ENCODE measurements around the gene TRA2B.
A peak's percentile ranks its signal among the peaks of the same experiment; 100 is the strongest.

Gene TRA2B

DNA sequence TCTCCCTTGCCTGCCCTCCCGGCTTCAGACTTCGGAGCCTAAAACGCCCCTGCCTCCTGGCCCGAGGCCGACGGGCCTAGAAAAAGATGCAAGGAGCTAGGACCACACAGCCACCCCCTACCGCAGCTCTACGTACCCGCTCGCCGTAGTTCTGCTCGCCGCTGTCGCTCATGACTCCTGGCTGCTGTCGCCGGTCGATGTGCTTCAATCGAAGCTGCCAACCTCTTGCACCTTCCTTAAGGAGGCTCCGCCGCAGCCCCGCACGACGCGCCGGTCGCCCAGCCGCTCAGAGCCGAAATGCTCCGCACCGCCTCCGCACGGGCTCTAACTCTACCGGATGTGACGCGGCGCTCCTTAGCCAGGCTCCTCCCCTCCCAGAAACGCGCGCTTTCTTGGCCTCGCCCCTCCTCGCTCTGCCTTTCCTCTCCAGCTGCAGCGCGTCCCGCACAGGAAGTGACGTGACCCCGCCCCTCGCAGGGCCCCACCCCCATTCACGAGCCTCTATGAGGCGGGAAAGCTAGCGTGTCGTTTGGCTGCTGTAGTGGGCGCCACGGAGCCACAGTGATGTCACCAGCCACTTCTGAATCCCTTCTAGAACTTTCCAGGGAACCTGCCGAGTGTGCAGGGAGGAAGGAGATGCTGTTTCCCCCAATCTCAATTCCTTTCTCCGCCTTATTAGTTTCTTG, at the start of gene TRA2B:
Gene TRA2B (minus strand): TSS at position 326 of the 686 bp plus-strand sequence. CDS start 154 bp downstream, at position 172.
- DNase-seq (ENCODE audit: low spot score), result peak; percentile 98

DNA sequence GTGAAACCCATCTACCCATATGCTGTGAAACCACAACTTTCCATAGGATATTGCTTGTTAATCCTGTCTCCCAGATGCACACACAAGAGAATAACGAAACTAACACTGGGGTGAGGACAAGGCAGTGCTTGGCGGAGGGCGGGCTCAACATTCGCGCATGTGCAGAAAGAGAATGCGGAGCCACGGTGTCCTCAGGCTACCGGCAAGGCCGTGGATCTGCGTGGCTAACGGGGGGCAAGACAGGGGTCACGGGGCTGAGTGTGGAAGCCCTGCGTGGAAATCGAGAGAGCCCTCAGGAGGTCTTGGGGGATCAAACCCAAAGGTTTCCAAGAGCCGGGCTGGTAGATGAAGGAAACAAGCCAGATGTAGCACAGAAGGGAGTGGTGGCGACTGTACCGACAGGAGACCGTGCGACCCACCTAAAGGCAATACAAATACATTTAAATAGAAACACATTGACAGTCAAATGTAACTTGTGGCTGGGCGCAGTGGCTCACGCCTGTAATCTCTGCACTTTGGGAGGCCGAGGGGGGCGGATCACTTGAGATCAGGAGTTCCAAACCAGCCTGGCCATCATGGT, 48.5 kb upstream of the TRA2B start:
- DNase-seq (ENCODE audit: low spot score), result no peak

DNA sequence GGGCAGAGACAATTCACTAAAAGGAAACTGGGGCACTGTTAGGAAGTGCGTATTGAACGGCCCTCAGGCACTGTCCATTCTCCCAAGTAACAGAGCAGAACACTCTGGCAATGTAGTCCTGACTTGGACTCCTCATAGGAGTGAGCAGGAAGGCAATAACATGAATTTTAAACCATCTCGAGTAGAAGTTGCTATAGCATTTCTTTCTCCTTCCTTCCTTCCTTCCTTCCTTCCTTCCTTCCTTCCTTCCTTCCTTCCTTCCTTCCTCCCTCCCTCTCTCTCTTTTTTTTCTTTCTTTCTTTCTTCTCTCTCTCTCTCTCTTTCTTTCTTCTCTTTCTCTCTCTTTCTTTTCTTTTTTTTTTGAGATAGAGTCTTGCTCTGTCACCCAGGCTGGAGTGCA, 46.4 kb upstream of the TRA2B start:
- DNase-seq (ENCODE audit: low spot score), result no peak

DNA sequence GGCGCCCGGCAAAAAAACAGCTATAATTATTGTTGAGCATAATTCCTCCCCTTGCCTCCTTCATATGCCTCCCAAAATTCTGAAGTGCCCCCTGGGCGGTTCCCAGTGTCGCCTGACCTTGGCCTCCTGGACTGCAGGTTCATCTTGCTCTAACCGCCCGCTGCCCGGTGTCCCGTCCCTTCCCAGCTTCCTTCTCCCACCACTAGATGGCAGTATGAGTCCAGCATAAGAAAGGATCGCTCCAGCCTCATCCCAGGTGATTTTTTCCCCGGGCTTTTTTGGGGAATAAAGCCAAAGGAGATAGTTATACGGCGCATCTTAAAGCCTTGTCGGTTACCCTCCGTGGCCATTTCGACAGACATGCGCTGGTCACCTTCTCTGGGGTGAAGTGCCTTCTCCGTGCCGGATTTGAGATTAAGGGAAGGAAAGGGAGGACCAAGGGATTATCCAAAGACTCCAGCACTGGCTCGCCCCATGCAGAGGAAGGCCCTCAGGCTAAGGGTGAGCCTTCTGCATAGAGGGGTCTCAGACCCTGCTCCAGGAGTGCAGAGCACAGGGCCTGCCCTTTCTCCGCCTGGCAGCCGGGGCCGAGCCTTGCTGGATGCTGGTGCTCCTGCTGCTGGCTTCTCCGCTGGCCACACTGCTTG, 45.8 kb upstream of the TRA2B start:
- peak; percentile 87 for DNase-seq (ENCODE audit: low spot score)

DNA sequence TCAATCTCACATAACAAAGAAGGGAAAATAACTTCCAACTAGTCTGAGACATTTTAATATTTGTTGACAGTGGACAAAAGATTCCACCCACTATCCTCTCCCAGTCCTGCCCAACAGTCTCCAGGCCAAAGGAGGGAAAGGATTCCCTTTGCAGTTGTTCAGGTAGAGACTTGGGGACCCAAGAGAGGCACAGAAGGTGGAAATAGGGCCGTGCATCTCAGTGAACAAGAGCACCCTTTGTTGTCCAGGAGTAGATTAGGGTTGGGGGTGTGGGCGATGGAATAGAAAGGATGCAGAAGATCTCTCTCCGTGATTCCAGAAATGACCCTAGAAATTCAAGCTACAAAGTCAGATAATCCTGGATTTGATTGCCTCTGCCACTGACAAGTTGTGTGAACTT, 44.8 kb upstream of the TRA2B start:
- DNase-seq (ENCODE audit: low spot score), result no peak

DNA sequence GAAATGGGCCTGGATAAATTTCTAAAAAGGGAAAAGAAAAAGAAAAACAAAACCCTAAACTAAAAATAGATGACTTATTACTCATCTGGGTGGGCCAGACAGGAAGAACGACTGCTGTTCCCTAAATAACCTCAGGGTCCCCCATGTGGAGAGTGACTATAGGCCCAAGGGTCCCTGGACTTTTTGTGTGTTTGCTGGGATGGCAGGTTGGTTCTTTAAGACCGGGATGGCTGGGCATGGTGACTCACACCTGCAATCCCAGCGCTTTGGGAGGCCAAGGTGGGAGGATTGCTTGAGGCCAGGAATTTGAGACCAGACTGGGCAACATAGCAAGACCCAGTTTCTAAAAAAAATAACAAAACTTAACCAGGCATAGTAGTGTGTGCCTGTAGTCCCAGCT, 43.8 kb upstream of the TRA2B start:
- no peak for DNase-seq (ENCODE audit: low spot score)

DNA sequence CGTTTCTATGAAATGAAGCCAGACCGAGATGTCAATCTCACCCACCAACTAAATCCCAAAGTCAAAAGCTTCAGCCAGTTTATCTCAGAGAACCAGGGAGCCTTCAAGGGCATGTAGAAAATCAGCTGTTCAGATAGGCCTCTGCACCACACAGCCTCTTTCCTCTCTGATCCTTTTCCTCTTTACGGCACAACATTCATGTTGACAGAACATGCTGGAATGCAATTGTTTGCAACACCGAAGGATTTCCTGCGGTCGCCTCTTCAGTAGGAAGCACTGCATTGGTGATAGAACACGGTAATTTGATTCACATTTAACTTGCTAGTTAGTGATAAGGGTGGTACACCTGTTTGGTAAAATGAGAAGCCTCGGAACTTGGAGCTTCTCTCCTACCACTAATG, 41.9 kb upstream of the TRA2B start:
- no peak for DNase-seq (ENCODE audit: low spot score)

DNA sequence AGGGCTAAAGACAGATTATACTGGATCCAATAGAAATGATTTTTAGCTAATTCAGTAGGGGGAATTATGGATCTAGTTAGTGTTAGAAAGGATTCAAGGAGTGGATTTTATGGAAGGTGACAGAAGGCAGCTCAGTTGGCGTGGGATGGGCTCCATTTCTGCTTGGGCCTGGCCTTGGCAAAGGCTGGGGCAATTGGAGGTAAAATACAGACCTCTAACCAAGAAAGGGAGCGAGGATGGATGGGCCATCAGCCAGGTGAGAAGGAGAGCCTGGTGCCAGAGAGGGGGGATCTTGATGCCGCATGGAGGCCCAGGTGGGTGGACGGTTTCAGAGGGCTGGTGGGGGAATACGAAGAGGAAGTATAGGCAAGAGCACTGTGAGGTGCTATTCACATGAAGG, 40.7 kb upstream of the TRA2B start:
- DNase-seq (ENCODE audit: low spot score), result no peak

DNA sequence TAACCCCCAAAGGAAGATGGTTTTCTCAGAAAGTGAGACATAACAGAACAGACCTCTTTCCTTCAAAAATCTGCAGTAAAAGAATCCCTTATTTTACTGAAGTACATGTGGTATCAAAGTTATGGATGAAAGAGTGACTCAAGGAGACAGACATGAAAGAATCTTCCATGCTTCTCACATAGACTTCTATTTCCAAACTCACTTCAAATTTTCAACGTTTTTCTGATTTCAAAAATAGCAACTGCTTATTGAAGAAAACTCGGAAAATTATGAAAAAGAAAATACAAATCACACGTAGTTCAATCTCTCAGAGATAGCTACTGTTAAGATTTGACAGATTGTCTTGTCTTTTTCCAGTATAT, 39.8 kb upstream of the TRA2B start:
- DNase-seq (ENCODE audit: low spot score), result no peak

DNA sequence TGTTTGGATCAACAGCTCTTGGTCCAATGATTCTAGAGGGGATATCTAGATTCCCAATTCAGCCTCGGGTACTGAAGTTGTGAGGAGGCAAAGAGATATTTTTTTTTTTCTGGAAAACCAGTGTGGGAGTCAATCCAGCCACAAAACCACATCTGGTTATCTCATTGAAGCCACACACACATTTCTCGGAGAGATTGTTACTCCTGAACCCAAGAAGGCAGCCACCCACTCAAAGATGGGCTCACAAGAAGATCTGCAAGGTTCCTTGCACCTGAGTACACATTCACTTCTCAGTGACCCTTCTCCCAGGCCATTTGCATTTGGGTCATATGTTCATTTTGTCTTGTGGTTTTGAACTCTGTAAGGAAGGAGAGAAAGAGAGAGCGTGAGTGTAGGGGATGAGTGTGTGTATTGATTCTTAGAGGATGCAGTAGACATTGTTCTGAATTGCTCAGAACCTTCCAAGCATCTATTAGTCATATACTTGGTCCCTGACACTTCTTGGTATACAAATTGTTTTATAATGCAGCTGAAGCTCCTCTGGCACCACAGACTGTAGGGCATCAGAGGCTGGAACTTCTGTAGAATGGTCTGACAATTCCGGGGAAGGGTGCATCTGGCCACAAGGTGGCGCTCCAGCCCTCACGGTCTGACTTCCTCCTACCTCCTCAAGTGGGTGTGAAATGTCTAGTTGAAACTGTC, 39.3 kb upstream of the TRA2B start:
- DNase-seq (ENCODE audit: low spot score), result peak; percentile 82

DNA sequence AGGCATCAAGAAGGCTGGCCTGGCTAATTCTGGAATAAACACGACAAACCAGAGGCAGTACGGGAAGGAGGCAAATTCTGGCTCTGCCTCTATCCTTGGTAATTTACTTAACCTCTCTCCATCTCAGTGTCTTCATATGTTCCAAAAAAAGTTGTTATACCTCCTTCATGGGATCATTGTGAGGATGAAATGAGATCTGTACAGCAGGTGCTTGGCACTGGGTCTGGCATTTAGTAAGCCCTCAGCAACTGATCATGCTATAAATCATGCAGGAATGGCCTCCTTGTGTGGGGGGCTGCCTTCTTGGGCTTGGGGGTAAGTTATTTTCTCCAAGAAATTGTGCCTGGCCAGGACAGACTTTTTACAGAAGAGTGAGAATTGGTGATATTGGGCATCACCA, 38.3 kb upstream of the TRA2B start:
- DNase-seq (ENCODE audit: low spot score), result no peak

DNA sequence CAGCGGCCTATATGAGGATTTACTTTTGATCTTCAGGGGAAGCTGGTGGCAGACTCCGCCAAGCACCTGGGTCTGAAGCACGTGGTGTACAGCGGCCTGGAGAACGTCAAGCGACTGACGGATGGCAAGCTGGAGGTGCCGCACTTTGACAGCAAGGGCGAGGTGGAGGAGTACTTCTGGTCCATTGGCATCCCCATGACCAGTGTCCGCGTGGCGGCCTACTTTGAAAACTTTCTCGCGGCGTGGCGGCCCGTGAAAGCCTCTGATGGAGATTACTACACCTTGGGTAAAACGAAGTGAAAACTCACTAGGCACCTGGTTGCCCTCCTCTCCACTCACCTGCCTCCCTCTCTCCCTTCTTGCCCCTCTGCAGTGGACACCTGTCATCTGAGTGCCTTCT, 33.8 kb upstream of the TRA2B start:
- DNase-seq (ENCODE audit: low spot score), result no peak

DNA sequence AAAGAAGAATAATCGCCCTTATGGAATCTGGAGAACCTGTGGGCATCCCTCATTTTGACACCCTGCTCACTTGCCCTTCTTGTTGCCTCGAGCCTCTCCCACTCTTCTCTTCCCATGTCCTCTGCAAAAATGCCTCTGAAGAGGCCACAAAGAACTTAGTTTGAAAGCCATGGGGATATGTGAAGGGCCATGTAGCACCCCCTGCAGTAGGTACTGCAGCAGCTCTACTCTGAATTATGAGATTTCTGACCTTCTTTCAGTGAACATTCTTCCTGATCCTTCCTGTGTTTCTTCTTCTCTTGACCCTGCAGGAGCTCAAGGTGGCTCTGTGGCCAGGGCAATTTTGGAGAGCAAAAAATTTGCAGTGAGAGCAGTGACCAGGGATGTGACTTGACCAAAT, 30.4 kb upstream of the TRA2B start:
- DNase-seq (ENCODE audit: low spot score), result no peak

DNA sequence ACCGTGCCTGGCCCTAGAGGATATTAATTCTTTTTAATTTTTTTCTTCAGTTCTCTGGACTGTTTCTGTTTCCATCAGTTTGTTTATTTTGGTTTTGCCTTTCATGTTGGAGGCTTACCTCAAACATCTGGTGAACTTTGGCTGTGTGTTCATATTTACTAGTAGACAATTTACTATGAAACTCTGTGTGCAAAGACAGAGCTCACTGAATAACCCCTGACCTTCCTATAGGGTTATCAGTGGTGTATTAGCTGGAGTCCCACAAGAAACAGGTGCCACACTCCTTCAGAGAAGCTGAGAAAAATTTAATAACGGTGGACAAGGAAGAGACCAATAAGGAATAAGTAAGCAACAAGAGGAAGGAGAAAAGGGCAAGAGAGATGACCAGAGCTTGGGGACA, 28.8 kb upstream of the TRA2B start:
- no peak for DNase-seq (ENCODE audit: low spot score)

DNA sequence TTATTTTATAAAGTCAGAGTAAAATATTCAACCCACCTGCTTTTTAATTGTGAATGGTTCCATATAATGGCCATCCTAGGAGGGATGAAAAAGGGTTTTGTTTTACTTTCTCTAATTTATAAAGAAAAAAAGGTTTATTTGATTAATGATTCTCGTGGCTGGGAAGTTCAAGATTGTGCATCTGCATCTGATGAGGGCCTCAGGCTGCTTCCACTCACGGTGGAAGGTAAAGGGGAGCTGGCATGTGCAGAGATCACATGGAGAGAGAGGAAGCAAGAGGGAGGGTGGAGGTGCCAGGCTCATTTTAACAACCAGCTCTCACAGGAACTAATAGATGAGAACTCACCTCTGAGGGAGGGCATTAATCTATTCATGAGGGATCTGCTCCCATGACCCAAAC, 27.7 kb upstream of the TRA2B start:
- DNase-seq (ENCODE audit: low spot score), result no peak

DNA sequence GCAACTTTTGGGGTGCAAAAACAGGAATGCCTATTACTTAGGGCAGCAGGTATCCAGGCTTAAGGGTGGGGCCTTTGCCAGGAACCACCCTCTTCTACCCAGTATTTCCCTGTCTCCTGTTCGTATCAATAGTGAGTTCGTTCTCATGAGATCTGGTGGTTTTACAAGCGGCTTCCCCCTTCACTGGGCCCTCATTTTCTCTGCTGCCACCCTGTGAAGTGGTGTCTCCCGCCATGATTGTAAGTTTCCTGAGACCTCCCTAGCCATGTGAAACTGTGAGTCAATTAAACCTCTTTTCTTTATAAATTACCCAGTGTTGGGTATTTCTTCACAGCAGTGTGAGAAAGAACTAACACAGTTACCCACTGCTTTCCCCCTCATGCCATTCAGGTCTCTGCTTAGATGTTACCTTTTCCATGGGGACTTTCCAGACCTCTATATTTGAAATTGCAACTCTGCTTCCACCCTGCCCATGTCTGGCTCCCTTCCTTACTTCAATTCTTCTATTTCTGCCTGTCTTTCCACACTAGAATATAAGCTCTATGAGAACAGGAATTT, 23.9 kb upstream of the TRA2B start:
- no peak for DNase-seq (ENCODE audit: low spot score)

DNA sequence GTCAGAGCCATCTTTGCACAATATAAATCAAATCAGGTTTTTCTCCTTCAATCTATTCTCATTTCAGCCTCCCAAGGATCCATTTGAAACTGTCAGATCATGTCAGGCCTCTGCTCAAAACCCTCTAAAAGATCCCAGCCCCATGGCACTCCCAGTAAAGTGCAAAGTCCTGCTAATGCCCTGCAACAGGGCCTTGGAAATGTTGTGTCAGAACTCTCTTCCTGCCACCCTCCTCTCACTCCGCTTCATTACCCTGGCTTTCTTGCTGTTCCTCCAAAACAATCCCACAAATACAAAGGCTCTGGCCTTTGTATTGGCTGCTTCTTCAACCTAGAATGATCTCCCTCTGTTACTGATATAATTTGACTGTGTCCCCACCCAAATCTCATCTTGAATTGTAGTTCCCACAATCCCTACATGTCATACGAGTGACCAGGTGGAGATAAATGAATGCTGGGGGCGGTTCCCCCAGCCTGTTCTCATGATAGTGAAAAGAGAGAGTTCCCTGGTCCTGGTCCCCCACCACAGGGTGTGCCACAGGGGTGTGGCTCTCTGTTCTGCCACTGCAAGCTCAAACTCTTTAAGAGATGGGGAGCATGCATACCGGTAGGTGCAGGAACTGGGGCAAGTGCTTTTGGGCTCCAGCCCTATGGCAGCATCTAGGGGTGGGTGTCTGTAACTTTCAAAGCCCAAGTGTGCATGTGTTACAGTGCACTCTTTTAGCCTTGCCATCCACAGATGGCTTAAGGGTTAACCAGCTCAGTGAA, 22.9 kb upstream of the TRA2B start:
- no peak for DNase-seq (ENCODE audit: low spot score)

DNA sequence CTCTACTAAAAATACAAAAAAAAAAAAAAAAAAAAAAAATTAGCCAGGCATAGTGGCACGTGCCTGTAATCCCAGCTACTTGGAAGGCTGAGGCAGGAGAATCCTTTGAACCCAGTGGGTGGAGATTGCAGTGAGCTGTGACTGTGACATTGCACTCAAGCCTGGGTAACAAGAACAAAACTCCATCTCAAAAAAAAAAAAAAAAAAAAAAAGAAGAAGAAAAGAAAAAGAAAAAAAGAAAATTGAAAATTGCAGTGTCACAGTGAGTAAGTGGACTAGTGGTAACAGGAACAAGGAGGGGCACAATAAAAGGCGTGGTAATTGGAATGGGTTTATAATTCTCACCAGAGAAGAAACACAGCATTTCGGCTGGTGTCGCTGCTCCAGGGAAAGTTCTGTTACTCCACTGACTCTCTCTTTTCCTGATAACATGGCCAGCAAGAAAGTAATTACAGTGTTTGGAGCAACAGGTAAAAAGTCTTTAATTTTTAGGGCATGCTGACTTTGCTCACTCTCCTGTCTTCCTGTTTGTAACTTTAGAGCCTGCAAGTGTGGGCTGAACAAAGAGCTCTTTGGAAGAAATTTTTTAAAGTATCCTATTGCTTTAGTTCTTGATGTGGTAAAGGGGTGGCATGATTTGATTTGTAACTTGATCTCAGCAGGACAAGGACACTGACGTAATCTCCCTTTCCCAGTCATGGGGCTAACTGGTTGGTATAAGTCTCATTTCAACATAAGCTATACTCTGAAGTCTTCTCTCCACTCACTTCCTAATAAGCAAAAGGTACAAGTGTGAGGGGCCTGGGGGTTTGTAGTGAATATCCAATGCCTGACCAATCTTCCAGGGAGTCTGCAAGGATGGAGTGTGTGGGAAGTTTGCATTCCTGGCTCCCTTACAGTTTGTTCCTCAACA, 22.1 kb upstream of the TRA2B start:
- DNase-seq (ENCODE audit: low spot score), result peak; percentile 33

DNA sequence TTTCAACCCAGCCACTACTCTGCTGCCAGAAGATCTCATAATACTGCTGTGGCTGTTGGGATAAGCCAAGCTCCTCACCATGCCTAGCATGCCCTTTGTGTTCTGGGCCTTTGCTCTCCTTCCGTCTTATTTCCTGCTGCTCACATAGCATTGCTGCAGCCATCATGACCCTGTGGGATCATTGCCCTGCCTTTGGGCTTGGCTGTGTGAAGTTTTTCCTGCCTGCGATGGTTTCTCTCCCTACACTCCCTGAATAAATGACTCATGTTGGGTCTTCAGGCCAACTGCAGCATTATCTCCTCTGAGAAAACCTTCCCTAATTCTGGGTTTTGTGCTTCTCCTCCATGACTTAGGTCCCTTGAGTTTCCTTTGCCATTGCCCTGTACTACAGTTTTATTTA, 20.8 kb upstream of the TRA2B start:
- DNase-seq (ENCODE audit: low spot score), result no peak

DNA sequence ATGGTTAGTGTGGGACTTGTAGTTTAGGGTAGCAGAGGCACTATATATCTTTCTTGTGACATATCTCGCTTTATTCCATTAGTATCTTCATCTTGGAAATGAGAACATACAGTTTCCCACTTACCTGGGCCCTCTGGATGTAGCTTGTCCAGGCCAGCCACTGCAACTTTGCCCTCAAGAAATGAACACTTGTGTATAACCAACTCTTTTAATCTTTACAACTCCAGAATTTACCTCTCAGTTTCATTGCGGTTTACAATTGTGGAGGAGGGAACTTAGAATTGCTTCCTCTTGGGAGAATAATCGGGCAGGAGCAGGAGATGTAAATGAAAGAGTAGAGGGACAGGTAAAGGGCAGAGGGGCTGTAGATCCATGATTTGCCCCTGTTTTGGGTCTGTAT, 18.4 kb upstream of the TRA2B start:
- no peak for DNase-seq (ENCODE audit: low spot score)

DNA sequence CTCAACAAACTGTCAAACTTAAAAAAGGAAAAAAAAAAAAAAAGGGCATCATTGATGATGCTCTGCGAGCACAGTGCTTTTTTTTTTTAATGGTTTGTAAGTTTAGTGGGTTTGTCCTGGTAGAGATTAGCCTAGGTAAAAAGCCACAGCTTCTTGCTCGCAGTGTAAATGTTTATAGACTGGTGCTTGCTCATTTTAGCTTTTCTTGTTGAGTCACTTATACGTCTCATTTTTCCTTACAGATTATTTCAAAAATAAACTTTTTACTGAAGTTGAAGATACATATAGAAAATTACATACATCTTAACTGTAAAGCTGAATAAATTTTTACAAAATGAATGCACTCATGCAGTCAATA, 16.5 kb upstream of the TRA2B start:
- no peak for DNase-seq (ENCODE audit: low spot score)

Measured in GM03348 (cell line).